A549 (cell line): ENCODE results near the gene CTNNBL1.

Source experiments
- MAX ChIP-seq: IDR thresholded peaks from 2 replicates; pipeline ENCODE4 v1.6.1; 2012
- POLR2A ChIP-seq: IDR thresholded peaks from 2 replicates; pipeline ENCODE4 v1.6.1; 2012; ENCODE audit warnings: mild to moderate bottlenecking, low read length

DNA sequence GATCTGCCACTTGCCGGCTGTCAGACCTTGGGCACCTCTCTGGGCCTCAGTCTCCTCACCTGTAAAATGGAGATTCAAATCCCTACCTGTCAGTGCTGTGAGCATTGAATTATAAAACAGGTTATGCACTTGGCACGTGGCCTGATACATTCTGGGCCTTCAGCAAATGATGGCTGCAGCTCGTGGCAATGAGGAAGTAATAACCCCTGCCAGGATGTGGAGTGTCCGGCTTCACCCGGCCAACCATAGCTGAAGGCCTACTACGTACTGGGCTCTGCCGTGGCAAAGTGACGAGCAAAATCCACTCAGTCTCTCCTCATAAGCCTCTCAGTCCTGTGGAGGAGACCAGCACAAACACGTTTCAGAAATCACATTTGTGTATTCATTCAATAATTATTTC lies 198.2 kb downstream of the CTNNBL1 start:
- no peak for TF ChIP-seq MAX
- no peak for TF ChIP-seq POLR2A
